ENCODE results near the gene RBM14.

GRCh38 chr11:66649903-66650302 is 33.5 kb downstream of the RBM14 start:
- TF ChIP-seq CTCF (conservative IDR thresholded peaks at IDR 0.05; ENCODE audit: low read depth, low read length) (no peak), USF2 (IDR thresholded peaks at IDR 0.05; ENCODE audit: low read depth, low read length) (no peak), BHLHE40 (IDR thresholded peaks at IDR 0.05; ENCODE audit: low read depth, low read length) (no peak), POLR2A (IDR thresholded peaks at IDR 0.05; ENCODE audit: low read depth, low read length) (no peak), FOS (IDR thresholded peaks at IDR 0.05; ENCODE audit: low read depth, low read length) (no peak), RFX5 (IDR thresholded peaks at IDR 0.05; ENCODE audit: low read depth, low read length) (no peak), CEBPB (IDR thresholded peaks at IDR 0.05; ENCODE audit: low read depth, low read length) (no peak), SMC3 (IDR thresholded peaks at IDR 0.05; ENCODE audit: low read depth, low read length) (no peak), CHD1 (IDR thresholded peaks at IDR 0.05; ENCODE audit: low read depth, low read length) (no peak), RCOR1 (IDR thresholded peaks at IDR 0.05; ENCODE audit: insufficient replicate concordance, low read length) (no peak), MAFK (IDR thresholded peaks at IDR 0.05; ENCODE audit: low read depth, low read length) (no peak), MXI1 (IDR thresholded peaks at IDR 0.05; ENCODE audit: borderline replicate concordance, low read depth, low read length) (no peak)

Measured in IMR-90 (cell line).